Neuronal stem cell (in vitro differentiated cells): ENCODE measurements around the gene GNL1.

Experiments
- DNase-seq: peaks from one replicate; pipeline ENCODE4 v3.0.0-alpha.2; 2013; ENCODE audit warnings: low spot score
- H2AFZ ChIP-seq: one replicate; pipeline ENCODE4 v1.6.1; 2013; ENCODE audit warnings: mild to moderate bottlenecking, low read length, inconsistent platforms
- H2AK5ac ChIP-seq: 2 replicates; pipeline ENCODE4 v1.6.1; 2013; ENCODE audit warnings: low read depth, mild to moderate bottlenecking, inconsistent platforms, low read length, moderate library complexity, mixed read lengths
- H2BK120ac ChIP-seq: 2 replicates; pipeline ENCODE4 v1.6.1; 2013; ENCODE audit warnings: low read depth, mild to moderate bottlenecking, inconsistent platforms, low read length, moderate library complexity, mixed read lengths
- H2BK12ac ChIP-seq: one replicate; pipeline ENCODE4 v1.6.1; 2013; ENCODE audit warnings: low read length, inconsistent platforms
- H2BK15ac ChIP-seq: 2 replicates; pipeline ENCODE4 v1.6.1; 2013; ENCODE audit warnings: mild to moderate bottlenecking, low read length, inconsistent platforms, mixed read lengths
- H2BK5ac ChIP-seq: one replicate; pipeline ENCODE4 v1.6.1; 2013; ENCODE audit warnings: inconsistent platforms, mild to moderate bottlenecking, low read length, moderate library complexity
- H3K14ac ChIP-seq: one replicate; pipeline ENCODE4 v1.6.1; 2013; ENCODE audit warnings: low read length, inconsistent platforms
- H3K18ac ChIP-seq: 2 replicates; pipeline ENCODE4 v1.6.1; 2013; ENCODE audit warnings: low read length, inconsistent platforms
- H3K23ac ChIP-seq: 2 replicates; pipeline ENCODE4 v1.6.1; 2013; ENCODE audit warnings: low read depth, mild to moderate bottlenecking, mixed read lengths, low read length, inconsistent platforms; ENCODE audit not compliant: poor library complexity
- H3K27ac ChIP-seq: replicated peaks from 3 replicates; pipeline ENCODE4 v1.5.1; 2013; ENCODE audit warnings: low read length, inconsistent platforms
- H3K27me3 ChIP-seq, 3 experiments: 2 replicates each; pipeline ENCODE4 v1.6.1; 2013; ENCODE audit warnings: low read length in 3 of 3, mild to moderate bottlenecking in 2 of 3, inconsistent platforms in 1 of 3, low read depth in 1 of 3, mixed read lengths in 1 of 3, moderate library complexity in 1 of 3; ENCODE audit not compliant: control insufficient read depth in 3 of 3, insufficient read depth in 3 of 3
- H3K36me3 ChIP-seq, 2 donors: replicated peaks in 1 of 2; 2 replicates each; pipeline ENCODE4 v1.6.1; 2013; ENCODE audit warnings: low read length in 2 of 2; ENCODE audit not compliant: control insufficient read depth in 2 of 2, insufficient read depth in 2 of 2
- H3K4ac ChIP-seq: 2 replicates; pipeline ENCODE4 v1.6.1; 2013; ENCODE audit warnings: inconsistent platforms, mild to moderate bottlenecking, low read length, moderate library complexity
- H3K4me1 ChIP-seq, 2 donors: 1 replicate in 1 of 2; 2 replicates in 1 of 2; pipeline ENCODE4 v1.6.1; 2013; ENCODE audit warnings: low read length in 2 of 2, low read depth in 1 of 2; ENCODE audit not compliant: control insufficient read depth in 2 of 2, insufficient read depth in 1 of 2
- H3K4me2 ChIP-seq: one replicate; pipeline ENCODE4 v1.6.1; 2013; ENCODE audit warnings: mild to moderate bottlenecking, low read length, inconsistent platforms; ENCODE audit not compliant: insufficient read depth, poor library complexity, severe bottlenecking
- H3K4me3 ChIP-seq, 2 donors: 2 replicates each; pipeline ENCODE4 v1.5.1; 2013; ENCODE audit warnings: low read length in 2 of 2, mild to moderate bottlenecking in 2 of 2, inconsistent platforms in 1 of 2, moderate library complexity in 1 of 2
- H3K79me1 ChIP-seq: one replicate; pipeline ENCODE4 v1.6.1; 2013; ENCODE audit warnings: low read depth, mild to moderate bottlenecking, inconsistent platforms, low read length, moderate library complexity
- H3K9ac ChIP-seq: one replicate; pipeline ENCODE4 v1.6.1; 2013; ENCODE audit warnings: mild to moderate bottlenecking, low read depth, low read length, inconsistent platforms; ENCODE audit not compliant: poor library complexity
- H3K9me3 ChIP-seq, 2 donors: replicated peaks in 1 of 2; 2 replicates each; pipeline versions ENCODE3 to v1.6.1; 2013; ENCODE audit warnings: low read length in 2 of 2, mild to moderate bottlenecking in 2 of 2, inconsistent platforms in 1 of 2, low read depth in 1 of 2, mixed read lengths in 1 of 2, moderate library complexity in 1 of 2; ENCODE audit not compliant: control insufficient read depth in 2 of 2, insufficient read depth in 1 of 2
- H4K8ac ChIP-seq: one replicate; pipeline ENCODE4 v1.6.1; 2013; ENCODE audit warnings: low read depth, mild to moderate bottlenecking, inconsistent platforms, low read length, moderate library complexity
- H4K91ac ChIP-seq: one replicate; pipeline ENCODE4 v1.6.1; 2013; ENCODE audit warnings: low read length, low read depth, mild to moderate bottlenecking, inconsistent platforms; ENCODE audit not compliant: poor library complexity
- WGBS, 2 donors: extraction: QIAGEN DNeasy Blood & Tissue Kit; methylation state at CpG; one replicate each; pipeline ENCODE4 v1.1.7; 2013; ENCODE audit warnings: missing lambda C conversion rate in 2 of 2, mixed read lengths in 1 of 2; ENCODE audit not compliant: insufficient read length in 2 of 2, insufficient replicate concordance in 1 of 2; ENCODE audit errors: extremely low coverage in 2 of 2; 5-methylcytosine and 5-hydroxymethylcytosine counted together
- small RNA-seq: library from polyadenylated mRNA; stranded (forward); fragments of <200 nt; extraction: miRNeasy Mini kit (QIAGEN cat#:217004); gene quantifications from one replicate; pipeline ENCODE3, GENCODE V24; 2013; ENCODE audit not compliant: insufficient read depth

GNL1 gene

DNA sequence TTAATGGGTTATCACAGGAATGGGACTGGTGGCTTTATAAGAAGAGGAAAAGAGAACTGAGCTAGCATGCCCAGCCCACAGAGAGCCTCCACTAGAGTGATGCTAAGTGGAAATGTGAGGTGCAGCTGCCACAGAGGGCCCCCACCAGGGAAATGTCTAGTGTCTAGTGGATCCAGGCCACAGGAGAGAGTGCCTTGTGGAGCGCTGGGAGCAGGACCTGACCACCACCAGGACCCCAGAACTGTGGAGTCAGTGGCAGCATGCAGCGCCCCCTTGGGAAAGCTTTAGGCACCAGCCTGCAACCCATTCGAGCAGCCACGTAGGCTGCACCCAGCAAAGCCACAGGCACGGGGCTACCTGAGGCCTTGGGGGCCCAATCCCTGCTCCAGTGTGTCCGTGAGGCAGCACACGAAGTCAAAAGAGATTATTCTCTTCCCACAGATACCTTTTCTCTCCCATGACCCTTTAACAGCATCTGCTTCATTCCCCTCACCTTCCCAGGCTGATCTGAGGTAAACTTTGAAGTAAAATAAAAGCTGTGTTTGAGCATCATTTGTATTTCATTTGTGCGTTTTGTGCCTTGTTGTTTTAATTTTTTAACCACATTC lies 62.5 kb downstream of the GNL1 start:
- H3K27ac ChIP-seq: no peak overlapping the region
- H4K8ac ChIP-seq: no peak overlapping the region
- H3K36me3 ChIP-seq: peaks cover 4 to 16% of the 10 kb centered on the region in 2 donors
- no peak overlapping the region for H4K91ac ChIP-seq
- no peak overlapping the region for H3K4me3 ChIP-seq
- no peak overlapping the region for H2BK15ac ChIP-seq
- H3K9ac ChIP-seq: no peak overlapping the region
- H3K79me1 ChIP-seq: no peaks in the 10 kb centered on the region
- peaks cover 0 to 2% of the 10 kb centered on the region in 2 donors for H3K9me3 ChIP-seq
- H3K23ac ChIP-seq: no peak overlapping the region
- peaks cover 2 to 4% of the 10 kb centered on the region in 2 donors for H3K4me1 ChIP-seq
- no peak overlapping the region for H3K4ac ChIP-seq
- H2AFZ ChIP-seq: no peak overlapping the region
- H3K18ac ChIP-seq: no peak overlapping the region
- no peak overlapping the region for H2BK12ac ChIP-seq
- no peak overlapping the region for H2BK120ac ChIP-seq
- H3K27me3 ChIP-seq: no peaks in the 10 kb centered on the region
- H3K4me2 ChIP-seq: no peak overlapping the region
- H2BK5ac ChIP-seq: no peak overlapping the region
- WGBS, 2 donors: no CpG with 5 or more reads among the region's 8 CpGs
- no peak for DNase-seq
- no peak overlapping the region for H2AK5ac ChIP-seq
- no peak overlapping the region for H3K14ac ChIP-seq

DNA sequence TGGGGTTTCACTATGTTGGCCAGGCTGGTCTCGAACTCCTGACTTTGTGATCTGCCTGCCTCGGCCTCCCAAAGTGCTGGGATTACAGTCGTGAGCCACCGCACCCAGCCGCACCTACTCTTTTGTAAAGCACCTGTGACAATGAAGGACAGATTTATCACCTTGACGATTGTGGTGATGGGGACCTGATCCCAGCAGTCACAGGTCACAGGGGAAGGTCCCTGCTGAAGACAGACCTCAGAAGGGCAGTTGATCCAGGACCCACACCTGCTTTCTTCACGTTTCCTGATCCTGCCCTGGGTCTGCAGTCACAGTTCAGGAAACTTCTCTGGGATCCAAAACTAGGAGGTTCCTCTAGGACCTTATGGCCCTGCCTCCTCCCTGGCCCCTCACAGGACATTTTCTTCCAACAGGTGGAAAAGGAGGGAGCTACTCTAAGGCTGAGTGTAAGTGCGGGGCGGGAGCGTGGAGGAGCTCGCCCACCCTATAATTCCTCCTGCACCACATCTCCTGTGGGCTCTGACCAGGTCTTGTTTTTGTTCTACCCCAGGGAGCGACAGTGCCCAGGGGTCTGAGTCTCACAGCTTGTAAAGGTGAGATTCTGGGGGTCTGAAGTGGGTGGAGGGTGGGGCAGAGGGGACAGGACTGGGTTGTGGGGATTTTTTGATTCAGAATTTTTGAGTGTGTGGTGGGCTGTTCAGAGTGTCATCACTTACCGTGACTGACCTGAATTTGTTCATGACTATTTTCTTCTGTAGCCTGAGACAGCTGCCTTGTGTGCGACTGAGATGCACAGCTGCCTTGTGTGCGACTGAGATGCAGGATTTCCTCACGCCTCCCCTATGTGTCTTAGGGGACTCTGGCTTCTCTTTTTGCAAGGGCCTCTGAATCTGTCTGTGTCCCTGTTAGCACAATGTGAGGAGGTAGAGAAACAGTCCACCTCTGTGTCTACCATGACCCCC lies 64.0 kb downstream of the GNL1 start:
- WGBS, 2 donors: no CpG with 5 or more reads among the region's 16 CpGs
- Histone ChIP-seq H2BK120ac (no peak overlapping the region), H3K36me3 (peaks cover 4 to 16% of the 10 kb centered on the region in 2 donors), H2BK12ac (no peak overlapping the region), H3K79me1 (no peaks in the 10 kb centered on the region), H3K4ac (no peak overlapping the region), H3K4me1 (peaks cover 2 to 4% of the 10 kb centered on the region in 2 donors), H2BK15ac (no peak overlapping the region), H4K91ac (no peak overlapping the region), H3K9ac (no peak overlapping the region), H2BK5ac (no peak overlapping the region), H2AFZ (no peak overlapping the region), H3K27ac (no peak overlapping the region), H2AK5ac (no peak overlapping the region), H3K4me3 (no peak overlapping the region), H4K8ac (no peak overlapping the region), H3K27me3 (no peaks in the 10 kb centered on the region), H3K9me3 (no peaks in the 10 kb centered on the region), H3K14ac (no peak overlapping the region), H3K18ac (no peak overlapping the region), H3K23ac (no peak overlapping the region), H3K4me2 (no peak overlapping the region)
- DNase-seq: no peak

Small RNAs within 50 kb of the gene (small RNA-seq; reads per million reads assigned to genes)
- 1,511 reads per million, percentile 99 among the genes with 10 or more reads in this experiment for gene MIR877
